NCI-H524 (cell line): ENCODE results near the gene WASF3.

Experiments
- DNase-seq, 2 experiments: peaks; one replicate each; lab custom pipeline; 2025; lab: John Stamatoyannopoulos, UW

WASF3 gene

GRCh38 chr13:26680123-26680450 lies 122.6 kb downstream of the WASF3 start:
- DNase-seq, result peak; percentile 46 to 93

GRCh38 chr13:26680572-26680971 lies 123.1 kb downstream of the WASF3 start:
- no peak for DNase-seq

- no peak for DNase-seq
These were observed 123.6 kb downstream of the WASF3 start for GRCh38 chr13:26681036-26681435.

GRCh38 chr13:26682606-26683005 lies 125.1 kb downstream of the WASF3 start:
- no peak for DNase-seq

- no peak for DNase-seq
These were observed 128.1 kb downstream of the WASF3 start for GRCh38 chr13:26685606-26686005.

GRCh38 chr13:26686285-26686684 lies 128.8 kb downstream of the WASF3 start:
- DNase-seq, result no peak

- DNase-seq, result no peak
These were observed 130.8 kb downstream of the WASF3 start for GRCh38 chr13:26688286-26688685.

- DNase-seq, result no peak
These were observed 131.5 kb downstream of the WASF3 start for GRCh38 chr13:26688980-26689379.

- no peak for DNase-seq
These were observed 136.4 kb downstream of the WASF3 start for GRCh38 chr13:26693749-26694463.

- DNase-seq, result no peak
These were observed 137.3 kb downstream of the WASF3 start for GRCh38 chr13:26694609-26695359.

- DNase-seq, result no peak
These were observed 137.8 kb downstream of the WASF3 start for GRCh38 chr13:26695360-26695705.

- DNase-seq, result no peak
These were observed 138.4 kb downstream of the WASF3 start for GRCh38 chr13:26695891-26696311.

- no peak for DNase-seq
These were observed 139.8 kb downstream of the WASF3 start for GRCh38 chr13:26697069-26697955.

GRCh38 chr13:26698392-26699196 lies 141.1 kb downstream of the WASF3 start:
- peak; percentile 73 to 92 for DNase-seq

- DNase-seq, result no peak
These were observed 141.7 kb downstream of the WASF3 start for GRCh38 chr13:26699197-26699490.

- DNase-seq, result peak; percentile 37 to 81
These were observed 148.1 kb downstream of the WASF3 start for GRCh38 chr13:26705536-26705935.

- no peak for DNase-seq
These were observed 148.9 kb downstream of the WASF3 start for GRCh38 chr13:26706381-26706780.

- DNase-seq, result peak; percentile 85 to 95
These were observed 149.9 kb downstream of the WASF3 start for GRCh38 chr13:26707122-26708006.

GRCh38 chr13:26708007-26708297 lies 150.5 kb downstream of the WASF3 start:
- no peak for DNase-seq

- DNase-seq, result no peak
These were observed 152.0 kb downstream of the WASF3 start for GRCh38 chr13:26709461-26709860.

- peak; percentile 66 to 91 for DNase-seq
These were observed 152.7 kb downstream of the WASF3 start for GRCh38 chr13:26710166-26710565.
